Heart right ventricle (tissue), 16 donors: Measurements from ENCODE around the gene GPR107. TPM values are rescaled to one million over a fixed set of nuclear protein-coding genes. Genes with fewer than 3 reads are reported as not detected.

Experiments used
- ATAC-seq, 8 donors: fragments of 200-7000 bp; cut with Tn5 transposase; one replicate each; pipeline ENCODE4 v1.9.1; 2020; ENCODE audit warnings: mild to moderate bottlenecking in 8 of 8, moderate library complexity in 8 of 8, moderate number of reproducible peaks in 1 of 8
- DNase-seq, 2 donors: peaks; one replicate each; pipeline ENCODE4 v3.0.0-alpha.2; 2020
- H3K27ac ChIP-seq, 10 donors: fragments of 200-600 bp; sonication (generic) in 2 of 10; one replicate each; pipeline versions ENCODE4 v1.5.0 to v1.8.0; 2020 to 2022; ENCODE audit warnings: mild to moderate bottlenecking in 3 of 10
- H3K27me3 ChIP-seq, 7 donors: fragments of 200-600 bp; one replicate each; pipeline ENCODE4 v1.8.0; 2021 to 2022; ENCODE audit warnings: mild to moderate bottlenecking in 2 of 7
- H3K36me3 ChIP-seq, 9 donors: fragments of 200-600 bp; sonication (generic) in 1 of 9; one replicate each; pipeline versions ENCODE4 v1.5.0 to v1.8.0; 2020 to 2022; ENCODE audit warnings: mild to moderate bottlenecking in 2 of 9
- H3K4me1 ChIP-seq, 9 donors: fragments of 200-600 bp; sonication (generic) in 1 of 9; one replicate each; pipeline versions ENCODE4 v1.5.0 to v1.8.0; 2020 to 2022; ENCODE audit warnings: mild to moderate bottlenecking in 4 of 9
- H3K4me3 ChIP-seq, 10 donors: fragments of 200-600 bp; sonication (generic) in 2 of 10; one replicate each; pipeline versions ENCODE4 v1.5.0 to v1.8.0; 2020 to 2022; ENCODE audit warnings: mild to moderate bottlenecking in 7 of 10, moderate library complexity in 2 of 10
- H3K9me3 ChIP-seq, 11 donors: fragments of 200-600 bp in 10 of 11; sonication (generic) in 2 of 11; one replicate each; pipeline versions ENCODE4 v1.5.0 to v1.8.0; 2013 to 2022; ENCODE audit warnings: mild to moderate bottlenecking in 2 of 11, control low read depth in 1 of 11, moderate library complexity in 1 of 11
- WGBS, 2 donors: extraction: QIAGEN DNeasy Blood & Tissue Kit; methylation state at CpG; one replicate each; pipeline ENCODE4 v1.1.7; 2013; ENCODE audit warnings: inconsistent platforms in 1 of 2; 5-methylcytosine and 5-hydroxymethylcytosine counted together
- intact Hi-C, 10 donors: fragments of 100-400 bp; cut with DNase I; formaldehyde crosslinking; loops; one replicate each; pipeline versions ENCODE4 v1.11.1 to v1.14.2; 2022
- polyA plus RNA-seq, 2 donors: library from polyadenylated mRNA; stranded (reverse); fragments of 200-250 nt; gene quantifications; one replicate each; pipeline ENCODE4 v1.2.3, GENCODE V29; 2013
- total RNA-seq, 10 donors: library from RNA; stranded (reverse); fragmentation: NEBNext Ultra II Directional in 3 of 10; extraction: Animal tissue kit (Norgen Biotek cat#: 25700) in 3 of 10; gene quantifications; one replicate each; pipeline versions ENCODE4 v1.2.1 to v1.2.4, GENCODE V29; 2021 to 2023
- TF ChIP-seq, protein P1 (sequence below), 9 donors: fragments of 200-600 bp; sonication (generic) in 2 of 9; IDR thresholded peaks; one replicate each; pipeline versions ENCODE4 v1.5.0 to v1.8.0; 2021 to 2022; ENCODE audit warnings: antibody characterized with exemption in 9 of 9, mild to moderate bottlenecking in 5 of 9, moderate library complexity in 1 of 9
- donor health status: Arrhythmogenic right ventricular cardiomyopathy.
- donor health status: ischemic (EF 13 %, LVEDD 7.1; RV severe dilation, severe dysfunction).
- donor health status: healthy with polysubstance abuse.
- donor health status: DM: no; HTN: yes; CAD: no.
- donor health status: DM: no; HTN: no; CAD: no.
- donor health status: ischemic (EF 25% LVEDD 6.9; RV normal size, moderate dysfunction).
- donor health status: ischemic (EF 25% LVEDD 5.7; RV mildly dilated, moderate dysfunction).
- donor health status: healthy.
- donor health status: DM: yes; HTN: yes; CAD: no.
- donor health status: Ischemic cardiomyopathy.
- donor health status: ischemic (EF 35%, LVEDD 5.7; RV mildly dilated, moderate dysfunction).
- donor health status: nonischemic (EF 11% LVEDD 7.7; RV severe dilation, severe dysfunction).
- donor health status: DM: yes; HTN: yes; CAD: no.
- donor health status: PGD.
- donor health status: ischemic (EF 29% LVEDD 5.4; RV normal size, mild dysfunction).
- donor health status: nonischemic (EF 23%, LVEDD 6.1; RV moderate dilation, normal function).

GPR107 gene
- total and polyA plus RNA-seq, 12 donors = 6.7 to 35.6 (median 23.9) TPM

DNA sequence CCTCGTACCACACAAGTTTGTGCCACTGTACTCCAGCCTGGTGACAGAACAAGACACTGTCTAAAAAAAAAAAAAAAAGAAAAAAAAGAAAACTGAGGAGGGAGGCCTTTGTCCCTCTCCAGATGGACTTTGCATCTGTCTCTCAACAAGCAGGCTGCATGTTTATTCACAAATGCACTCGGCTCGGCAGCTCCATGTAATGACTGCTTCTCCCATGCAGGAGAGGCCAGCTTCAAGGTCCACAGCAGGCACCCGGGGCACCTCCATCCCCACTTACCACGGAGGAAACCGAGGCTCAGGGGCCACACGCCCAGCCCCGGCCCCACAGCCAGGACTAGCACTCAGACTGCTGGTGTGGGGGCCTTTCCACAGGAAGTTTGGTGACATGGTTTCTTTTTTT is 105.4 kb downstream of the GPR107 start:
- WGBS, 2 donors = 76 to 81% methylated on average over 8 of the region's 8 CpGs
- no peaks in the 10 kb centered on the region for H3K27me3 ChIP-seq

DNA sequence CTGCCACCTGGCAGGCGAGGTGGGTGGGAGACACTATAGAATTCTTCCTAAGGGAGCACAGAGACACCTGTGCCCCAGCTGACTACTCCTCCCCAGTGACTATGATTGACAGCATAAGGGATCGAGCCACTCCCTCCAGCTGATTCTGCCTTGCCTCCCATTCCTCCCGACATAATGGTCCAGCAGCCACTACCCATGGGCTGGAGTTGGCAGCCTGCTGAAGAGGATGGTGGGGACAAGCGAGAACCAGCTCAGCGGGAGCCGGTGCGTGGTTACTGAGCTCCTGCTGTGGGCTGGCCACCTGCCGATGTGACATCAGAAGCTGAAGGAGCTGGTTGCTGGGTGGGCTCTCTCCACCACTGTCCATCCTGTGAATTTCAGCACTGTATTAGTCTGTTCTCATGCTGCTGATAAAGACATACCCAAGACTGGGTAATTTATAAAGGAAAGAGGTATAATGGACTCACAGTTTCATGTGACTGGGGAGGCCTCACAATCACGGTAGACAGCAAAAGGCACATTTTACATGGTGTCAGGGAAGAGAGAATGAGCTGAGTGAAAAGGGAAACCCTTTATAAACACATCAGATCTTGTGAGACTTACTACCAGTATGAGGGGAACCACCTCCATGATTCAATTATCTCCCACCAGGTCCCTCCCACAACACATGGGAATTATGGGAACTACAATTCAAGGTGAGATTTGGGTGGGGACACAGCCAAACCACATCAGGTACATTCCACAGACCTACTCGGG is 106.4 kb downstream of the GPR107 start:
- H3K9me3 ChIP-seq = no peaks in the 10 kb centered on the region
- DNase-seq (no peak), ATAC-seq (no peak)
- TF ChIP-seq, protein P1, sequence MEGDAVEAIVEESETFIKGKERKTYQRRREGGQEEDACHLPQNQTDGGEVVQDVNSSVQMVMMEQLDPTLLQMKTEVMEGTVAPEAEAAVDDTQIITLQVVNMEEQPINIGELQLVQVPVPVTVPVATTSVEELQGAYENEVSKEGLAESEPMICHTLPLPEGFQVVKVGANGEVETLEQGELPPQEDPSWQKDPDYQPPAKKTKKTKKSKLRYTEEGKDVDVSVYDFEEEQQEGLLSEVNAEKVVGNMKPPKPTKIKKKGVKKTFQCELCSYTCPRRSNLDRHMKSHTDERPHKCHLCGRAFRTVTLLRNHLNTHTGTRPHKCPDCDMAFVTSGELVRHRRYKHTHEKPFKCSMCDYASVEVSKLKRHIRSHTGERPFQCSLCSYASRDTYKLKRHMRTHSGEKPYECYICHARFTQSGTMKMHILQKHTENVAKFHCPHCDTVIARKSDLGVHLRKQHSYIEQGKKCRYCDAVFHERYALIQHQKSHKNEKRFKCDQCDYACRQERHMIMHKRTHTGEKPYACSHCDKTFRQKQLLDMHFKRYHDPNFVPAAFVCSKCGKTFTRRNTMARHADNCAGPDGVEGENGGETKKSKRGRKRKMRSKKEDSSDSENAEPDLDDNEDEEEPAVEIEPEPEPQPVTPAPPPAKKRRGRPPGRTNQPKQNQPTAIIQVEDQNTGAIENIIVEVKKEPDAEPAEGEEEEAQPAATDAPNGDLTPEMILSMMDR (IDR thresholded peaks at IDR 0.05) = no peak
- 84 to 87% methylated on average over 10 of the region's 10 CpGs for WGBS, 2 donors
- H3K27me3 ChIP-seq = no peaks in the 10 kb centered on the region
- intact Hi-C loops = no loop called here
- H3K4me3 ChIP-seq = no peak overlapping the region
- no peaks in the 10 kb centered on the region for H3K4me1 ChIP-seq
- H3K27ac ChIP-seq = no peak overlapping the region
- H3K36me3 ChIP-seq = no peaks in the 10 kb centered on the region

More for the DNA sequence above, 105.4 kb downstream of the GPR107 start:
- TF ChIP-seq, protein P1 (IDR thresholded peaks at IDR 0.05) = no peak
- Histone ChIP-seq H3K4me1 (no peaks in the 10 kb centered on the region), H3K9me3 (no peaks in the 10 kb centered on the region), H3K27ac (no peak overlapping the region), H3K36me3 (no peaks in the 10 kb centered on the region), H3K4me3 (no peak overlapping the region)
- ATAC-seq (no peak), DNase-seq (no peak)
- intact Hi-C loops = no loop called here

DNA sequence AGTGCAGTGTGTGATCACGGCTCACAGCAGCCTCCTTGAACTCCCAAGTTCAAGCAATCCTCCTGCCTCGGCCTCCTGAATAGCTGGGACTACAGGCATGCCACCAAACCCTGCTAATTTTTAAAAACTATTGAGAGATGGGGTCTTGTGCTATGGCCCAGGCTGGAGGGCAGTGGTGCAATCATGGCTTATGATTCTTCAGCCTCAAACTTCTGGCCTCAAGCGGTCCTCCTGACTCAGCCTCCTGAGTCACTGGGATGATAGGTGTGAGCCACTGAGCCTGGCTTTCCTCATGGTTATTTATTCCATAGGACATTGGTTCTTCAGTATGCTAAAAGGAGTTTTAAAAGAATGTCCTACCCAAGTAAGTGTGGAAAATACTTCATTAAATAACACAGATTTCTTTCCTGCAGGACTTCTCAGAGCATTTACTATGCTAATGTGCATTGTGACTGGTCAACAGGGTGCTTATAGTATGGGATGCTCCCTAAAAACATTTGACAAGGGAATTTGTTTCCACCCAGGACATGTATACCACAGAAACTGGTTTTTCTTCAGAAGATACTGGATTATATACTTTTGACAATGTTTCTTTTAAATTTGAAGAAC is 107.3 kb downstream of the GPR107 start:
- no peak for ATAC-seq
- Histone ChIP-seq H3K4me3 (no peak overlapping the region), H3K9me3 (no peaks in the 10 kb centered on the region), H3K4me1 (no peaks in the 10 kb centered on the region), H3K27me3 (no peaks in the 10 kb centered on the region), H3K36me3 (no peaks in the 10 kb centered on the region), H3K27ac (no peak overlapping the region)
- intact Hi-C loops = no loop called here
- DNase-seq = no peak
- TF ChIP-seq, protein P1 (IDR thresholded peaks at IDR 0.05) = no peak
- WGBS, 2 donors = 93 to 99% methylated on average over 3 of the region's 3 CpGs

DNA sequence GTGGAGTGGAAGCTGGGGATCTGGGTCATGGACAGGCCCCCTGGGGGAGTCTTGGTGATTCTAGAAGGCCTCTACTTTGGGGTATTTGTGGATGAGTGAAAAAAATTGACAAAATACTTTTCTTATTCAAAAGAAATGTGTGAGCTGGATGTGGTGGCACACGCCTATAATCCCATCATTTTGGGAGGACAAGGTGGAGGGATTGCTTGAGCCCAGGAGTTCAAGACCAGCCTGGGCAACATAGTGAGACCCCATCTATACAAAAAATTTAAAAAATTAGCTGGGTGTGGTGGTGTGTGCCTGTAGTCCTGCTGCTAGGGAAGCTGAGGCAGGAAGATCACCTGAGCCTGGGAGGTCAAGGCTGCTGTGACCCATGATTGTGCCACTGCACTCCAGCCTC is 111.9 kb downstream of the GPR107 start:
- 96 to 100% methylated on average over 1 of the region's 1 CpG for WGBS, 2 donors
- H3K36me3 ChIP-seq = no peaks in the 10 kb centered on the region
- H3K9me3 ChIP-seq = no peaks in the 10 kb centered on the region
- no peak overlapping the region for H3K27ac ChIP-seq
- H3K4me3 ChIP-seq = no peak overlapping the region
- TF ChIP-seq, protein P1 (IDR thresholded peaks at IDR 0.05) = no peak
- DNase-seq (no peak), ATAC-seq (no peak)
- intact Hi-C loops = no loop called here
- no peaks in the 10 kb centered on the region for H3K4me1 ChIP-seq
- peaks cover 0 to 2% (median 0%) of the 10 kb centered on the region in 7 donors for H3K27me3 ChIP-seq
